ENCODE data around the gene EHD1. TPM values are rescaled to one million over a fixed set of nuclear protein-coding genes. Genes with fewer than 3 reads are reported as not detected.

Gene EHD1
- polyA plus RNA-seq, 2 of the 4 experiments (the other 2 are of a cell fraction) = 25.9 to 37.8 TPM

GRCh38 chr11:64855596-64856304, 22.7 kb downstream of the EHD1 start (continued):
- TF ChIP-seq RFX5 (IDR thresholded peaks at IDR 0.05) = no peak
- TF ChIP-seq FOSB (CRISPR knock-in tag; IDR thresholded peaks at IDR 0.05) = no peak
- TF ChIP-seq MYC (IDR thresholded peaks at IDR 0.05; ENCODE audit: borderline replicate concordance, low read length) = no peak
- no peak for TF ChIP-seq JUN (IDR thresholded peaks at IDR 0.05)
- no peak for TF ChIP-seq ZC3H11A (IDR thresholded peaks at IDR 0.05)
- TF ChIP-seq HMGXB4 (CRISPR knock-in tag; IDR thresholded peaks at IDR 0.05; ENCODE audit: borderline replicate concordance) = no peak
- no peak for TF ChIP-seq SREBF2 (IDR thresholded peaks at IDR 0.05)
- no peak for TF ChIP-seq RAD21 (conservative IDR thresholded peaks at IDR 0.05 in 1 of 2, IDR thresholded peaks at IDR 0.05 in 1 of 2)

GRCh38 chr11:64854534-64855502, 23.6 kb downstream of the EHD1 start:
- FAIRE-seq (peak; percentile 91), ATAC-seq (peak; percentile 85 to 91), DNase-seq (ENCODE audit: low read depth in 1 of 2, low spot score in 1 of 2) (peak; percentile 97)
- ChIA-PET POLR2A (interaction anchor here (0.6 to 2.9 kb wide), 7 partner anchors 14 to 611 kb away, joined by 3 to 27 read pairs (median 6); partner anchors contain the start of genes EHD1, PPP2R5B and SF1), CTCF (interaction anchor here (0.9 to 39.4 kb wide), 7 partner anchors 6 to 460 kb away, joined by 3 to 1607 read pairs (median 19); partner anchors contain the start of genes ARL2, CDC42BPG and EHD1)
- H3K4me3 ChIP-seq = peak overlapping the region; percentile 10; the same call in 1 of the 3 replicates
- 56% methylated on average over 36 of the region's 45 CpGs for WGBS (ENCODE audit: missing lambda C conversion rate)
- H3K27ac ChIP-seq = peak overlapping the region; percentile 91 to 92
- peak overlapping the region; percentile 78 for H3K4me2 ChIP-seq
- no peaks in the 10 kb centered on the region for H3K9me3 ChIP-seq
- H3K4me1 ChIP-seq = peaks cover 77% of the 10 kb centered on the region
- TF ChIP-seq CHD2 (IDR thresholded peaks at IDR 0.05; ENCODE audit: low read length, partially characterized antibody) (peak; percentile 66), ATOH8 (CRISPR knock-in tag; IDR thresholded peaks at IDR 0.05; ENCODE audit: low read depth) (peak; percentile 98), MYC (IDR thresholded peaks at IDR 0.05; ENCODE audit: borderline replicate concordance, low read length) (peak; percentile 89; the same call in 1 of the 2 replicates), TFCP2L1 (CRISPR knock-in tag; IDR thresholded peaks at IDR 0.05) (no peak; the same call in 1 of the 2 replicates), JUN (IDR thresholded peaks at IDR 0.05) (peak; percentile 95 to 97; a peak in 4 of 5 replicates), MAX (IDR thresholded peaks at IDR 0.05) (peak; percentile 99), CBX8 (IDR thresholded peaks at IDR 0.05) (no peak), USF2 (IDR thresholded peaks at IDR 0.05) (no peak), JUNB (IDR thresholded peaks at IDR 0.05) (peak; percentile 98), FOXS1 (CRISPR knock-in tag; IDR thresholded peaks at IDR 0.05) (peak; percentile 92), NPAS2 (CRISPR knock-in tag; IDR thresholded peaks at IDR 0.05; ENCODE audit: borderline replicate concordance) (no peak), HOXB5 (CRISPR knock-in tag; IDR thresholded peaks at IDR 0.05) (peak; percentile 90), ZNF302 (CRISPR knock-in tag; IDR thresholded peaks at IDR 0.05) (peak; percentile 93), ZFP36 (IDR thresholded peaks at IDR 0.05; ENCODE audit: borderline replicate concordance, partially characterized antibody) (no peak), RNF2 (IDR thresholded peaks at IDR 0.05; ENCODE audit: borderline replicate concordance, low read depth) (no peak), BCL3 (IDR thresholded peaks at IDR 0.05) (peak; percentile 48; the same call in 1 of the 3 replicates), SMC3 (IDR thresholded peaks at IDR 0.05) (peak; percentile 40), EHF (CRISPR knock-in tag; IDR thresholded peaks at IDR 0.05) (peak; percentile 95), GATA3 (IDR thresholded peaks at IDR 0.05; ENCODE audit: borderline replicate concordance) (peak; percentile 97), MAZ (IDR thresholded peaks at IDR 0.05; ENCODE audit: borderline replicate concordance, low read depth, low read length) (peak; percentile 85), RAD21 (conservative IDR thresholded peaks at IDR 0.05 in 1 of 2, IDR thresholded peaks at IDR 0.05 in 1 of 2) (peak; percentile 29 to 30; a peak in 4 of 5 replicates), HOXA7 (CRISPR knock-in tag; IDR thresholded peaks at IDR 0.05) (no peak), CEBPB (IDR thresholded peaks at IDR 0.05) (peak in 1 of 2 experiments; percentile 66; a peak in 1 of 4 replicates), RFX5 (IDR thresholded peaks at IDR 0.05) (no peak), ZSCAN20 (CRISPR knock-in tag; IDR thresholded peaks at IDR 0.05) (0 out of 2 replicates have a peak, but pooled peaks have one; percentile 79), RARB (CRISPR knock-in tag; IDR thresholded peaks at IDR 0.05) (peak; percentile 70; the same call in 1 of the 2 replicates), KDM5A (IDR thresholded peaks at IDR 0.05) (no peak)

All from A549 (cell line).